Renal pelvis (tissue), 4 donors: ENCODE results near the gene SLC18A3. TPM values are rescaled to one million over a fixed set of nuclear protein-coding genes. Genes with fewer than 3 reads are reported as not detected.

ENCODE experiments used
- DNase-seq: peaks from one replicate; pipeline ENCODE4 v3.0.0-alpha.2; 2013
- polyA plus RNA-seq, 3 donors: library from polyadenylated mRNA; unstranded; fragments of 120-200 nt; gene quantifications; one replicate each; pipeline ENCODE4 v1.2.1, GENCODE V29; 2013; ENCODE audit not compliant: insufficient read length in 3 of 3

The SLC18A3 gene
- polyA plus RNA-seq, 3 donors, result not detected

GRCh38 chr10:49651039-49651835, 41.1 kb downstream of the SLC18A3 start:
- DNase-seq, result no peak

GRCh38 chr10:49651917-49652316, 41.8 kb downstream of the SLC18A3 start:
- DNase-seq, result no peak

- DNase-seq, result no peak
Measured at GRCh38 chr10:49652421-49653272, 42.5 kb downstream of the SLC18A3 start.

- DNase-seq, result no peak
Measured at GRCh38 chr10:49653273-49653929, 43.3 kb downstream of the SLC18A3 start.

DNA sequence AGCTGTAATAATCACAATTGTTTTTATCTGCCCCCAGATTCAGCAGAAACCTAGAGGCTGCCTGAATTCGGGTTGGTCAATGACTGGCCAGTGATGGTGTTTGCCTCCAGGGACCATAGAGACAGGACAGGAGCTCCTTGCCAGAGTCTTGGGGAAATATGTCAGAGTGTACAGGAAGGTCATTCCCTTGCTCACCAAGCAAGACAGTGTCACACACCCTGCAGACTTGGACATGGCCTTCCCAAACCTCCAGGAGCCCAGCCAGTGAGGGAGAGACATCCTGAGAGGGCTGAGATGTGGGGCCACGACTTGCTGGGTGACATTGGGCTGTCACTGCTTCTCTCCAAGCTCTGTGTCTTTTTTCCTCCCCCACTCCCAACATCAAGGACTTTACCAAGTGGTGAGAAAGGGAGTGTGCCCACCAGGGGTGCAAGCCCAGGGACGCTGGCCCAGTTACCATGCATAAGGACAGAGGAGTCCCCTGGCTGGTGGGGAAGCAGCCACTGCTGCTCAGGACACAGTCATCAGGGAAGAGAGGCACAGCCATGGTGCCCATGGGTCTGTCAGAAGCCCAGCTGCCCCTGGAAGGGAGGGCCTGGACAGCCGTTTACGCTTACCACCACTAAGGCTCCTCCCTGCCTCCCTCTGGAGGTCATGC, 44.1 kb downstream of the SLC18A3 start:
- DNase-seq, result no peak

GRCh38 chr10:49655099-49655498, 45.0 kb downstream of the SLC18A3 start:
- DNase-seq, result no peak

- no peak for DNase-seq
Measured at GRCh38 chr10:49656845-49657493, 46.9 kb downstream of the SLC18A3 start.

GRCh38 chr10:49657606-49658005, 47.5 kb downstream of the SLC18A3 start:
- no peak for DNase-seq

DNA sequence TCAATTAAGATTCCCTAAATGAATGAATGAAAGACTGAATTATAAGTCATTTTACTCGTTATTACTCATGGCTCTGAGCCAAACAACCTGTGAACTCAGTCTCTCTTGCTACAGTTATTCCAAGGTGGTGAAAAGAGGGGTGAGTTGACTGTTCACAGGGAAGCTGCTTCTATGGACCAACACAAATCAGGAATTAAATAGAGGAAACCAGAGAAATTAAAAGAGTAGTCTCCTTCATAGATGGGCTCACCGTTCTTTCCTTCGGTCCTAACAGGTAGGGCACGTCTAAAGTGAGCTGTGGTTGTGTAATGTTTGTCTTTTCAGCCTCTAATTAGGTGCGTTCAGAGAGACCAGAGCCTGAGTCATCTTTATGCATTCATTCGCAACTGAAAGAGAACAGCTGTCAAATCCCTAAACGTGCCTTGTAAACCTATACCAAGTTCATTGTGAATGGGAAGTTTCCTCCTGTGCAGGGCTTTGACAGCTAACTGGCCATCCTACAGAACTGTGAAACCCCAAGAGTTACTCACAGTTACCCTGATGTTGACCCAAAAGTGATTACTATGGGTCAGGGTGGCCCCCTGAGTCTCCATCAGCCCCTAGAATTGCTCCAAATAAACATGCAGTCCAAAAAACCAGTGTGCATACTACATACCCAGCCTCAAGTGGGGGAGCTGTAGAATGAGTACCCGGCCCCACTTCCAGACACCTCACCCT, 51.2 kb downstream of the SLC18A3 start:
- no peak for DNase-seq

Other genes with a start within 250 kb of the SLC18A3 start
- gene DRGX, start 214.2 kb upstream of the SLC18A3 start, polyA plus RNA-seq, result under 1 TPM in 1 of 3 donors, not detected in 2; 0.09 TPM
- gene ERCC6, start 71.2 kb upstream of the SLC18A3 start, polyA plus RNA-seq, result 10 to 100 TPM; 13.7 to 18.6 (median 17.8) TPM
- under 1 TPM in 1 of 3 donors, not detected in 2; 0.06 TPM for gene CHAT, start 3.7 kb downstream of the SLC18A3 start, polyA plus RNA-seq
- not detected for gene C10orf53, start 69.3 kb downstream of the SLC18A3 start, polyA plus RNA-seq
- gene OGDHL, start 152.0 kb downstream of the SLC18A3 start, polyA plus RNA-seq, result 10 to 100 TPM; 48.1 to 57.4 (median 54.4) TPM